NCI-H146 treated with DMSO at 0.1 percent for 48 hours (cell line): ENCODE results near the gene CCSER2.
"Not testable (repeated sequence)": the region's sequence is repeated elsewhere in the genome, so short reads cannot be mapped to it uniquely, and the experiment has no call there.

Experiments used
- DNase-seq: peaks from one replicate; lab custom pipeline; 2025; ENCODE audit not compliant: unreplicated experiment; lab: John Stamatoyannopoulos, UW

Gene CCSER2

GRCh38 chr10:84432891-84433290 is 104.5 kb downstream of the CCSER2 start:
- no peak for DNase-seq

- no peak for DNase-seq
Measured at GRCh38 chr10:84440781-84441180, 112.4 kb downstream of the CCSER2 start.

- no peak for DNase-seq
Measured at GRCh38 chr10:84447701-84448400, 119.5 kb downstream of the CCSER2 start.

- not testable (repeated sequence) for DNase-seq
Measured at GRCh38 chr10:84449351-84449750, 121.0 kb downstream of the CCSER2 start.

GRCh38 chr10:84452003-84452402 is 123.6 kb downstream of the CCSER2 start:
- no peak for DNase-seq

- DNase-seq, result no peak
Measured at GRCh38 chr10:84453303-84453702, 124.9 kb downstream of the CCSER2 start.

- DNase-seq, result no peak
Measured at GRCh38 chr10:84456126-84456525, 127.7 kb downstream of the CCSER2 start.

GRCh38 chr10:84460520-84460919 is 132.1 kb downstream of the CCSER2 start:
- no peak for DNase-seq

- DNase-seq, result no peak
Measured at GRCh38 chr10:84469470-84469869, 141.1 kb downstream of the CCSER2 start.

GRCh38 chr10:84473136-84473535 is 144.7 kb downstream of the CCSER2 start:
- DNase-seq, result no peak

- DNase-seq, result no peak
Measured at GRCh38 chr10:84477398-84478128, 149.2 kb downstream of the CCSER2 start.

GRCh38 chr10:84478151-84478550 is 149.8 kb downstream of the CCSER2 start:
- DNase-seq, result no peak

GRCh38 chr10:84478679-84479078 is 150.3 kb downstream of the CCSER2 start:
- no peak for DNase-seq

GRCh38 chr10:84484541-84484940 is 156.2 kb downstream of the CCSER2 start:
- DNase-seq, result no peak

GRCh38 chr10:84493361-84493760 is 165.0 kb downstream of the CCSER2 start:
- DNase-seq, result no peak

- no peak for DNase-seq
Measured at GRCh38 chr10:84493951-84494848, 165.8 kb downstream of the CCSER2 start.

- no peak for DNase-seq
Measured at GRCh38 chr10:84494849-84495180, 166.4 kb downstream of the CCSER2 start.

GRCh38 chr10:84497978-84498377 is 169.6 kb downstream of the CCSER2 start:
- DNase-seq, result no peak

GRCh38 chr10:84499039-84499438 is 170.7 kb downstream of the CCSER2 start:
- not testable (repeated sequence) for DNase-seq

- DNase-seq, result no peak
Measured at GRCh38 chr10:84499846-84500245, 171.5 kb downstream of the CCSER2 start.

GRCh38 chr10:84510121-84510520 is 181.7 kb downstream of the CCSER2 start:
- no peak for DNase-seq

GRCh38 chr10:84511106-84511505 is 182.7 kb downstream of the CCSER2 start:
- no peak for DNase-seq
